HL-60 (cell line): ENCODE measurements around the gene DHRS13.

Experiments
- POLR2AphosphoS5 ChIP-seq: IDR thresholded peaks from 2 replicates; pipeline ENCODE4 v1.6.1; 2012; ENCODE audit warnings: low read depth
- REST ChIP-seq: IDR thresholded peaks from 2 replicates; pipeline ENCODE4 v1.6.1; 2012; ENCODE audit warnings: low read depth; ENCODE audit not compliant: insufficient replicate concordance
- TF ChIP-seq, protein P1 (sequence below): IDR thresholded peaks from one replicate; pipeline ENCODE4 v1.5.1; 2011; ENCODE audit warnings: low read length, control low read depth, inconsistent platforms; ENCODE audit not compliant: insufficient read depth

GRCh38 chr17:28950752-28951427, 48.0 kb upstream of the DHRS13 start:
- TF ChIP-seq, protein P1, sequence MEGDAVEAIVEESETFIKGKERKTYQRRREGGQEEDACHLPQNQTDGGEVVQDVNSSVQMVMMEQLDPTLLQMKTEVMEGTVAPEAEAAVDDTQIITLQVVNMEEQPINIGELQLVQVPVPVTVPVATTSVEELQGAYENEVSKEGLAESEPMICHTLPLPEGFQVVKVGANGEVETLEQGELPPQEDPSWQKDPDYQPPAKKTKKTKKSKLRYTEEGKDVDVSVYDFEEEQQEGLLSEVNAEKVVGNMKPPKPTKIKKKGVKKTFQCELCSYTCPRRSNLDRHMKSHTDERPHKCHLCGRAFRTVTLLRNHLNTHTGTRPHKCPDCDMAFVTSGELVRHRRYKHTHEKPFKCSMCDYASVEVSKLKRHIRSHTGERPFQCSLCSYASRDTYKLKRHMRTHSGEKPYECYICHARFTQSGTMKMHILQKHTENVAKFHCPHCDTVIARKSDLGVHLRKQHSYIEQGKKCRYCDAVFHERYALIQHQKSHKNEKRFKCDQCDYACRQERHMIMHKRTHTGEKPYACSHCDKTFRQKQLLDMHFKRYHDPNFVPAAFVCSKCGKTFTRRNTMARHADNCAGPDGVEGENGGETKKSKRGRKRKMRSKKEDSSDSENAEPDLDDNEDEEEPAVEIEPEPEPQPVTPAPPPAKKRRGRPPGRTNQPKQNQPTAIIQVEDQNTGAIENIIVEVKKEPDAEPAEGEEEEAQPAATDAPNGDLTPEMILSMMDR = no peak
- TF ChIP-seq REST (no peak), POLR2AphosphoS5 (no peak)
